C4-2B (cell line): ENCODE results near the gene ATL3.

Source experiments
- H3K27ac ChIP-seq: fragments of 450-650 bp; 2 replicates; pipeline ENCODE4 v1.5.1; 2017
- CTCF ChIP-seq: fragments of 450-650 bp; conservative IDR thresholded peaks from 2 replicates; pipeline ENCODE4 v1.5.1; 2017; ENCODE audit warnings: mild to moderate bottlenecking
- ZFX ChIP-seq: fragments of 450-650 bp; IDR thresholded peaks from 2 replicates; pipeline ENCODE4 v1.6.1; 2017

The ATL3 gene

GRCh38 chr11:63687845-63688244 lies 16.7 kb upstream of the ATL3 start:
- H3K27ac ChIP-seq = no peak overlapping the region
- TF ChIP-seq CTCF (no peak), ZFX (no peak)

- TF ChIP-seq CTCF (no peak), ZFX (no peak)
- H3K27ac ChIP-seq = no peak overlapping the region
Measured at GRCh38 chr11:63686926-63687325, 15.8 kb upstream of the ATL3 start.

- peak overlapping the region; percentile 21 for H3K27ac ChIP-seq
Measured at GRCh38 chr11:63685158-63685721, 14.1 kb upstream of the ATL3 start.

- TF ChIP-seq CTCF (no peak), ZFX (no peak)
- peak overlapping the region; percentile 21 for H3K27ac ChIP-seq
Measured at GRCh38 chr11:63683133-63683991, 12.2 kb upstream of the ATL3 start.

GRCh38 chr11:63682066-63683021 lies 11.2 kb upstream of the ATL3 start:
- peak overlapping the region; percentile 95 for H3K27ac ChIP-seq
- TF ChIP-seq ZFX (no peak), CTCF (no peak; the same call in 1 of the 2 replicates)

GRCh38 chr11:63681321-63682065 lies 10.3 kb upstream of the ATL3 start, which contains the start of gene RTN3:
TSS of gene RTN3 (plus strand) at chr11:63681500. CDS start at chr11:63681637, 137 bp downstream.
- H3K27ac ChIP-seq = peak within 1 kb of the TSS; percentile 95
- no peak for TF ChIP-seq CTCF

GRCh38 chr11:63680834-63681320 lies 9.7 kb upstream of the ATL3 start:
- TF ChIP-seq CTCF (no peak), ZFX (no peak)
- H3K27ac ChIP-seq = peak overlapping the region; percentile 95
